Bronchial epithelial cell (primary cell): Measurements from ENCODE around the gene CRACR2A. TPM values are rescaled to one million over a fixed set of nuclear protein-coding genes. Genes with fewer than 3 reads are reported as not detected.
A peak's percentile ranks its signal among the peaks of the same experiment; 100 is the strongest.

Experiments
- DNase-seq: peaks from one replicate; pipeline ENCODE4 v3.0.0-alpha.2; 2010; ENCODE audit warnings: low read depth
- FAIRE-seq: peaks from 2 replicates; lab custom pipeline; 2011; peaks lifted over from hg19 to GRCh38; lab: Jason Lieb, UNC
- H3K27me3 ChIP-seq: 2 replicates; pipeline ENCODE4 v1.5.1; 2011; ENCODE audit warnings: low read length; ENCODE audit not compliant: control insufficient read depth, insufficient read depth
- H3K36me3 ChIP-seq: 2 replicates; pipeline ENCODE4 v1.5.1; 2011; ENCODE audit warnings: low read length; ENCODE audit not compliant: control insufficient read depth, insufficient read depth
- H3K4me3 ChIP-seq: 2 replicates; pipeline ENCODE4 v1.5.1; 2011; ENCODE audit warnings: mild to moderate bottlenecking, low read depth, low read length, control low read depth
- total RNA-seq: library from RNA; depleted of rRNA; stranded (reverse); fragments of >200 nt; gene quantifications from 2 replicates; pipeline ENCODE4 v1.2.1, GENCODE V29; 2014
- TF ChIP-seq, protein P1 (sequence below): IDR thresholded peaks from 2 replicates; pipeline ENCODE4 v1.5.1; 2011; ENCODE audit warnings: mild to moderate bottlenecking, moderate library complexity, low read length, control low read depth, inconsistent platforms; ENCODE audit not compliant: insufficient read depth, severe bottlenecking

CRACR2A gene
- total RNA-seq, 1 donor from 2014 or later = 1.1 TPM

GRCh38 chr12:3672113-3672509 lies 80.8 kb downstream of the CRACR2A start:
- FAIRE-seq = no peak
- Histone ChIP-seq H3K4me3 (no peak overlapping the region), H3K36me3 (no peaks in the 10 kb centered on the region), H3K27me3 (no peaks in the 10 kb centered on the region)
- TF ChIP-seq, protein P1, sequence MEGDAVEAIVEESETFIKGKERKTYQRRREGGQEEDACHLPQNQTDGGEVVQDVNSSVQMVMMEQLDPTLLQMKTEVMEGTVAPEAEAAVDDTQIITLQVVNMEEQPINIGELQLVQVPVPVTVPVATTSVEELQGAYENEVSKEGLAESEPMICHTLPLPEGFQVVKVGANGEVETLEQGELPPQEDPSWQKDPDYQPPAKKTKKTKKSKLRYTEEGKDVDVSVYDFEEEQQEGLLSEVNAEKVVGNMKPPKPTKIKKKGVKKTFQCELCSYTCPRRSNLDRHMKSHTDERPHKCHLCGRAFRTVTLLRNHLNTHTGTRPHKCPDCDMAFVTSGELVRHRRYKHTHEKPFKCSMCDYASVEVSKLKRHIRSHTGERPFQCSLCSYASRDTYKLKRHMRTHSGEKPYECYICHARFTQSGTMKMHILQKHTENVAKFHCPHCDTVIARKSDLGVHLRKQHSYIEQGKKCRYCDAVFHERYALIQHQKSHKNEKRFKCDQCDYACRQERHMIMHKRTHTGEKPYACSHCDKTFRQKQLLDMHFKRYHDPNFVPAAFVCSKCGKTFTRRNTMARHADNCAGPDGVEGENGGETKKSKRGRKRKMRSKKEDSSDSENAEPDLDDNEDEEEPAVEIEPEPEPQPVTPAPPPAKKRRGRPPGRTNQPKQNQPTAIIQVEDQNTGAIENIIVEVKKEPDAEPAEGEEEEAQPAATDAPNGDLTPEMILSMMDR = no peak
- no peak for DNase-seq

GRCh38 chr12:3671330-3672112 lies 81.4 kb downstream of the CRACR2A start:
- TF ChIP-seq, protein P1 = no peak
- no peak for DNase-seq
- Histone ChIP-seq H3K27me3 (no peaks in the 10 kb centered on the region), H3K4me3 (no peak overlapping the region), H3K36me3 (no peaks in the 10 kb centered on the region)
- FAIRE-seq = peak; percentile 68

GRCh38 chr12:3670083-3670620 lies 82.8 kb downstream of the CRACR2A start:
- Histone ChIP-seq H3K4me3 (no peak overlapping the region), H3K36me3 (no peaks in the 10 kb centered on the region), H3K27me3 (no peaks in the 10 kb centered on the region)
- TF ChIP-seq, protein P1 = no peak
- peak; percentile 65 for DNase-seq
- FAIRE-seq = no peak

- TF ChIP-seq, protein P1 = no peak
- Histone ChIP-seq H3K4me3 (no peak overlapping the region), H3K36me3 (no peaks in the 10 kb centered on the region), H3K27me3 (no peaks in the 10 kb centered on the region)
- FAIRE-seq (no peak), DNase-seq (no peak)
Observed at GRCh38 chr12:3669594-3669993, 83.3 kb downstream of the CRACR2A start.

DNA sequence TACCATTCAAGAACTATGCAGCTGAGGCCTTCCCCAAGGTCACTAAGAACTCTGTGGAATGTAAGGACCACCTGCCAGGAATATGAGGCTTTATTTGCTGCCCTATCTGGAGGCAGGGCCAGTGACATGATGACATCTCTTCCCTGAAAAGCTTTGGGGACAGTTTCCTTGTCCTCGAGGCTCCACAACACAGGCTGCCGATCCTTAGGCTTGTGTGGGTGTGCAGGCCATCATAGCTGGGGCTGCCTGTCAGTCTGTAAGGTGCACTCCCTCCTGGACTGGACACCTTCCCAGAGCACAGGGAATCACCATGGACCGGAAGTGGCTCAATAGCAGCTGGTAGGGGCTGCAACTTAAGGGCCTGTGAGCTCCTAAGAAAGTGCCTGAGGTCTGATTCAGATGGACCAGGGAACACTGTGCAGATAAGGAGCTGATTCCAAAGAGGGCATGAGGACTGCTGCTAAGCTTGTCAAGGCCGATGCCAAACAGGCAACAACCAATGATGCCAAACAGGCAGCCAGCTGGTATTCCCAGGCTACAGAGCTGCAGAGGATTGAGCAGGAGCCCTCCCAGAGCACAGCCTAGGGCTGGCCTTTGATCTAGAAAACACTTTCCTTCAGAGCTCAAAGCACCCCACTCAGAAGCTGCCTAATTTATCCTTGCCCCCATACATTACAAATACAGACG lies 84.3 kb downstream of the CRACR2A start:
- FAIRE-seq (no peak), DNase-seq (no peak)
- H3K27me3 ChIP-seq = no peaks in the 10 kb centered on the region
- no peak overlapping the region for H3K4me3 ChIP-seq
- TF ChIP-seq, protein P1 = no peak
- H3K36me3 ChIP-seq = no peaks in the 10 kb centered on the region
